HCT116 (cell line): ENCODE data around the gene EGFL7. TPM values are rescaled to one million over a fixed set of nuclear protein-coding genes. Genes with fewer than 3 reads are reported as not detected.
A peak's percentile ranks its signal among the peaks of the same experiment; 100 is the strongest.

Source experiments
- ATAC-seq: fragments of 200-7000 bp; cut with Tn5 transposase; 2 replicates; pipeline ENCODE4 v1.9.1; 2020; ENCODE audit warnings: mild to moderate bottlenecking, moderate library complexity
- BruUV-seq: library from RNA; stranded (reverse); fragments of 400-500 nt; replicated peaks from 2 replicates; lab custom pipeline; 2021; lab: Mats Ljungman, UMichigan
- CTCF ChIA-PET: fragments of 300-600 bp; sonication (Branson Sonifier 250); formaldehyde crosslinking; loops from one replicate; lab custom pipeline; 2021; ENCODE audit warnings: antibody characterized with exemption; lab: Charles Lee
- POLR2A ChIA-PET: fragments of 300-600, 350-600 bp; sonication (Branson Sonifier 250); formaldehyde crosslinking; loops from one replicate; lab custom pipeline; 2021; ENCODE audit warnings: antibody characterized with exemption; lab: Charles Lee
- RAD21 ChIA-PET, 2 experiments: fragments of 300-600 bp; sonication (Branson Sonifier 250); formaldehyde crosslinking; loops; one replicate each; lab custom pipeline; 2023; ENCODE audit warnings: low total read pairs in 2 of 2; ENCODE audit not compliant: uncharacterized antibody in 2 of 2, unreplicated experiment in 2 of 2, low non-redundant PET in 1 of 2; lab: Charles Lee
- DNase-seq: peaks from one replicate; pipeline ENCODE4 v3.0.0-alpha.2; 2010; ENCODE audit warnings: low read depth, low spot score
- H2AFZ ChIP-seq: fragments of 200-600 bp; shearing (Covaris generic), sonication (generic); 2 replicates; pipeline ENCODE4 v1.6.1; 2017; ENCODE audit warnings: low read depth, mixed run types, mixed read lengths, antibody characterized with exemption, low read length; ENCODE audit not compliant: poor library complexity, severe bottlenecking
- H3K27ac ChIP-seq: 2 replicates; pipeline ENCODE4 v1.5.1; 2012; ENCODE audit warnings: low read depth, low read length
- H3K27me3 ChIP-seq: fragments of 200-600 bp; sonication (generic); 2 replicates; pipeline ENCODE4 v1.6.1; 2016; ENCODE audit warnings: mixed run types, low read length, mixed read lengths; ENCODE audit not compliant: insufficient read depth
- H3K36me3 ChIP-seq, 2 experiments: fragments of 200-500 bp in 1 of 2; fragments of 200-600 bp in 1 of 2; sonication (Bioruptor generic) in 1 of 2; sonication (generic) in 1 of 2; 2 replicates each; pipeline versions ENCODE4 v1.5.1 to v1.6.1; 2014 to 2016; ENCODE audit warnings: low read length in 2 of 2, inconsistent platforms in 1 of 2, mixed read lengths in 1 of 2, mixed run types in 1 of 2; ENCODE audit not compliant: insufficient read depth in 2 of 2, control insufficient read depth in 1 of 2
- H3K4me1 ChIP-seq, 2 experiments: fragments of 200-600 bp in 1 of 2; sonication (generic) in 1 of 2; 2 replicates each; pipeline versions ENCODE4 v1.5.1 to v1.6.1; 2012 to 2017; ENCODE audit warnings: low read length in 2 of 2, inconsistent platforms in 1 of 2, mild to moderate bottlenecking in 1 of 2, mixed read lengths in 1 of 2, mixed run types in 1 of 2, moderate library complexity in 1 of 2; ENCODE audit not compliant: insufficient read depth in 2 of 2, control insufficient read depth in 1 of 2
- H3K4me2 ChIP-seq: fragments of 200-600 bp; sonication (generic); 2 replicates; pipeline ENCODE4 v1.6.1; 2017; ENCODE audit warnings: mixed run types, low read length, mixed read lengths
- H3K4me3 ChIP-seq, 2 experiments: fragments of 200-600 bp in 1 of 2; sonication (generic) in 1 of 2; replicated peaks in 1 of 2; 2 replicates each; pipeline ENCODE4 v1.5.1; 2011 to 2016; ENCODE audit warnings: low read length in 2 of 2, control low read depth in 1 of 2, low read depth in 1 of 2, mild to moderate bottlenecking in 1 of 2, mixed read lengths in 1 of 2, mixed run types in 1 of 2
- H3K79me2 ChIP-seq: fragments of 200-600 bp; sonication (generic); 2 replicates; pipeline ENCODE4 v1.6.1; 2017; ENCODE audit warnings: mild to moderate bottlenecking, mixed run types, low read length, moderate library complexity, mixed read lengths; ENCODE audit not compliant: insufficient read depth
- H3K9ac ChIP-seq: fragments of 200-600 bp; sonication (generic); 2 replicates; pipeline ENCODE4 v1.6.1; 2016; ENCODE audit warnings: low read length, mixed read lengths
- H3K9me2 ChIP-seq: fragments of 200-600 bp; sonication (generic), shearing (Covaris generic); 2 replicates; pipeline ENCODE4 v1.6.1; 2017; ENCODE audit warnings: mixed run types, mild to moderate bottlenecking, moderate library complexity; ENCODE audit not compliant: insufficient read depth
- H3K9me3 ChIP-seq, 2 experiments: fragments of 200-500 bp in 1 of 2; fragments of 200-600 bp in 1 of 2; sonication (Bioruptor generic) in 1 of 2; sonication (generic) in 1 of 2; 2 replicates each; pipeline ENCODE4 v1.6.1; 2014 to 2017; ENCODE audit warnings: low read length in 2 of 2, mixed read lengths in 2 of 2, inconsistent platforms in 1 of 2, low read depth in 1 of 2, mild to moderate bottlenecking in 1 of 2, mixed run types in 1 of 2, moderate library complexity in 1 of 2; ENCODE audit not compliant: control insufficient read depth in 1 of 2, insufficient read depth in 1 of 2
- H4K20me1 ChIP-seq: fragments of 200-600 bp; sonication (generic), shearing (Covaris generic); 2 replicates; pipeline ENCODE4 v1.6.1; 2017; ENCODE audit warnings: mixed run types, mild to moderate bottlenecking, moderate library complexity; ENCODE audit not compliant: insufficient read depth
- CEBPB ChIP-seq: IDR thresholded peaks from 2 replicates; pipeline ENCODE4 v1.6.1; 2012; ENCODE audit warnings: low read depth
- EZH2phosphoT487 ChIP-seq: fragments of 200-600 bp; IDR thresholded peaks from 2 replicates; pipeline ENCODE4 v1.6.1; 2018; ENCODE audit warnings: antibody characterized with exemption, borderline replicate concordance
- JUND ChIP-seq: IDR thresholded peaks from 2 replicates; pipeline ENCODE4 v1.6.1; 2012
- RAD21 ChIP-seq: IDR thresholded peaks from 2 replicates; pipeline ENCODE4 v1.6.1; 2012; ENCODE audit warnings: low read depth, mild to moderate bottlenecking
- REST ChIP-seq: IDR thresholded peaks from 2 replicates; pipeline ENCODE4 v1.6.1; 2012; ENCODE audit warnings: low read depth
- SRF ChIP-seq: IDR thresholded peaks from 2 replicates; pipeline ENCODE4 v1.6.1; 2012; ENCODE audit warnings: low read depth
- YY1 ChIP-seq: IDR thresholded peaks from 2 replicates; pipeline ENCODE4 v1.6.1; 2011; ENCODE audit warnings: low read length, low read depth, moderate library complexity, mild to moderate bottlenecking; ENCODE audit not compliant: insufficient replicate concordance; ENCODE audit errors: extremely low read depth
- intact Hi-C: fragments of 100-400 bp; cut with micrococcal nuclease; formaldehyde crosslinking; loops from 2 replicates; pipeline ENCODE4 v1.10.0; 2022
- total RNA-seq: library from RNA; stranded (reverse); gene quantifications from one replicate; pipeline ENCODE4 v1.2.1, GENCODE V29; 2021; ENCODE audit not compliant: unreplicated experiment
- TF ChIP-seq, protein P1 (sequence below): IDR thresholded peaks from 2 replicates; pipeline ENCODE4 v1.6.1; 2011; ENCODE audit warnings: mild to moderate bottlenecking, low read length, moderate library complexity; ENCODE audit not compliant: insufficient replicate concordance; ENCODE audit errors: extremely low read depth
- TF ChIP-seq, protein P2 (sequence below): IDR thresholded peaks from 2 replicates; pipeline ENCODE4 v1.6.1; 2012

The EGFL7 gene
- total RNA-seq, 1 experiment from 2014 or later: 82.0 TPM

DNA sequence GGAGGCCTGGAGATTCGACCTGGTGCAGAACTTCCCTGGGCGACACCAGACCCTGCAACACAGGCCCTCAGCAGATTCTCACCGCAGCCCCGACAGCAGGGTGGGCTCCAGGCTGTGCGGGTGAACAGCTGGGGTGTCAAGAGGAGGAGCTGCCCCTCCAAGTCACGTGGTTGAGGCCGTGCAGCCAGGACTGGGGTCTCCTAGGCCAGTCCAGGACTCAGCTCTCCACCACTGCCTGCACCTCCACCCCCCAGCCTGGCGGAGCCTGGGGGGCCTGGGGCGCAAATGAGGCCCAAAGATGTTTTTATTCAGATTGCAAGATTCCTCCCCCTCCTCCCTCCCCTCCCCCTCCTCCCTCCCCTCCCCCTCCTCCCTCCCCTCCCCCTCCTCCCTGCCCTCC is 33.8 kb downstream of the EGFL7 start:
- H3K79me2 ChIP-seq: no peaks in the 10 kb centered on the region
- ChIA-PET POLR2A (no interaction called here), CTCF (no interaction called here), RAD21 (no interaction called here)
- H3K36me3 ChIP-seq: no peaks in the 10 kb centered on the region
- H2AFZ ChIP-seq: no peak overlapping the region
- ATAC-seq: no peak
- intact Hi-C loops: no loop called here
- H3K4me1 ChIP-seq: peaks cover 38 to 76% of the 10 kb centered on the region in 2 experiments
- peak overlapping the region; percentile 98; the same call in 1 of the 2 replicates for H3K4me2 ChIP-seq
- no peak overlapping the region for H3K9ac ChIP-seq
- TF ChIP-seq, protein P1, sequence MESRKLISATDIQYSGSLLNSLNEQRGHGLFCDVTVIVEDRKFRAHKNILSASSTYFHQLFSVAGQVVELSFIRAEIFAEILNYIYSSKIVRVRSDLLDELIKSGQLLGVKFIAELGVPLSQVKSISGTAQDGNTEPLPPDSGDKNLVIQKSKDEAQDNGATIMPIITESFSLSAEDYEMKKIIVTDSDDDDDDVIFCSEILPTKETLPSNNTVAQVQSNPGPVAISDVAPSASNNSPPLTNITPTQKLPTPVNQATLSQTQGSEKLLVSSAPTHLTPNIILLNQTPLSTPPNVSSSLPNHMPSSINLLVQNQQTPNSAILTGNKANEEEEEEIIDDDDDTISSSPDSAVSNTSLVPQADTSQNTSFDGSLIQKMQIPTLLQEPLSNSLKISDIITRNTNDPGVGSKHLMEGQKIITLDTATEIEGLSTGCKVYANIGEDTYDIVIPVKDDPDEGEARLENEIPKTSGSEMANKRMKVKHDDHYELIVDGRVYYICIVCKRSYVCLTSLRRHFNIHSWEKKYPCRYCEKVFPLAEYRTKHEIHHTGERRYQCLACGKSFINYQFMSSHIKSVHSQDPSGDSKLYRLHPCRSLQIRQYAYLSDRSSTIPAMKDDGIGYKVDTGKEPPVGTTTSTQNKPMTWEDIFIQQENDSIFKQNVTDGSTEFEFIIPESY: no peak
- TF ChIP-seq SRF: no peak
- TF ChIP-seq EZH2phosphoT487: no peak
- TF ChIP-seq CEBPB: no peak
- no peak for TF ChIP-seq YY1
- no peak for TF ChIP-seq RAD21
- TF ChIP-seq, protein P2, sequence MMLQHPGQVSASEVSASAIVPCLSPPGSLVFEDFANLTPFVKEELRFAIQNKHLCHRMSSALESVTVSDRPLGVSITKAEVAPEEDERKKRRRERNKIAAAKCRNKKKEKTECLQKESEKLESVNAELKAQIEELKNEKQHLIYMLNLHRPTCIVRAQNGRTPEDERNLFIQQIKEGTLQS: no peak
- TF ChIP-seq JUND: no peak
- TF ChIP-seq REST: no peak
- no peaks in the 10 kb centered on the region for H4K20me1 ChIP-seq
- no peaks in the 10 kb centered on the region for H3K27me3 ChIP-seq
- H3K9me2 ChIP-seq: no peaks in the 10 kb centered on the region
- no TSS peak for BruUV-seq
- no peak overlapping the region for H3K4me3 ChIP-seq
- no peak overlapping the region; the same call in 1 of the 2 replicates for H3K27ac ChIP-seq
- no peak for DNase-seq
- H3K9me3 ChIP-seq: no peaks in the 10 kb centered on the region
